Measurements from ENCODE around the gene ABHD17C.

ABHD17C gene

GRCh38 chr15:80709542-80709941 is 14.4 kb downstream of the ABHD17C start:
- TF ChIP-seq CTCF (IDR thresholded peaks at IDR 0.05; ENCODE audit: control insufficient read depth, extremely low read depth, insufficient read depth), result no peak
- no peak for DNase-seq (ENCODE audit: low read depth)
- no peak overlapping the region for H3K4me3 ChIP-seq (ENCODE audit: low read depth, low read length)

GRCh38 chr15:80710635-80711554 is 15.8 kb downstream of the ABHD17C start:
- no peak overlapping the region for H3K4me3 ChIP-seq (ENCODE audit: low read depth, low read length)
- TF ChIP-seq CTCF (IDR thresholded peaks at IDR 0.05; ENCODE audit: control insufficient read depth, extremely low read depth, insufficient read depth), result no peak
- no peak for DNase-seq (ENCODE audit: low read depth)

GRCh38 chr15:80711886-80712285 is 16.8 kb downstream of the ABHD17C start:
- DNase-seq (ENCODE audit: low read depth), result no peak
- no peak overlapping the region for H3K4me3 ChIP-seq (ENCODE audit: low read depth, low read length)
- TF ChIP-seq CTCF (IDR thresholded peaks at IDR 0.05; ENCODE audit: control insufficient read depth, extremely low read depth, insufficient read depth), result no peak

GRCh38 chr15:80712956-80713355 is 17.8 kb downstream of the ABHD17C start:
- H3K4me3 ChIP-seq (ENCODE audit: low read depth, low read length), result no peak overlapping the region
- no peak for TF ChIP-seq CTCF (IDR thresholded peaks at IDR 0.05; ENCODE audit: control insufficient read depth, extremely low read depth, insufficient read depth)
- no peak for DNase-seq (ENCODE audit: low read depth)

- no peak for DNase-seq (ENCODE audit: low read depth)
- no peak for TF ChIP-seq CTCF (IDR thresholded peaks at IDR 0.05; ENCODE audit: control insufficient read depth, extremely low read depth, insufficient read depth)
- no peak overlapping the region for H3K4me3 ChIP-seq (ENCODE audit: low read depth, low read length)
Observed at GRCh38 chr15:80721476-80721875, 26.4 kb downstream of the ABHD17C start.

- DNase-seq (ENCODE audit: low read depth), result no peak
- no peak overlapping the region for H3K4me3 ChIP-seq (ENCODE audit: low read depth, low read length)
- no peak for TF ChIP-seq CTCF (IDR thresholded peaks at IDR 0.05; ENCODE audit: control insufficient read depth, extremely low read depth, insufficient read depth)
Observed at GRCh38 chr15:80722811-80723210, 27.7 kb downstream of the ABHD17C start.

GRCh38 chr15:80727196-80727595 is 32.1 kb downstream of the ABHD17C start:
- no peak for DNase-seq (ENCODE audit: low read depth)
- H3K4me3 ChIP-seq (ENCODE audit: low read depth, low read length), result no peak overlapping the region
- no peak for TF ChIP-seq CTCF (IDR thresholded peaks at IDR 0.05; ENCODE audit: control insufficient read depth, extremely low read depth, insufficient read depth)

Measured in LNCaP clone FGC (cell line).